IgD-negative memory B cell (primary cell): ENCODE measurements around the gene CRYBA1. TPM values are rescaled to one million over a fixed set of nuclear protein-coding genes. Genes with fewer than 3 reads are reported as not detected.
"Not testable (repeated sequence)": the region's sequence is repeated elsewhere in the genome, so short reads cannot be mapped to it uniquely, and the experiment has no call there.

Experiments
- H3K27ac Mint-ChIP-seq, 3 donors: one replicate each; pipeline ENCODE4 v1.8.0; 2020 to 2022; ENCODE audit warnings: mild to moderate bottlenecking in 3 of 3, mixed read lengths in 3 of 3, moderate library complexity in 1 of 3
- H3K27me3 Mint-ChIP-seq: one replicate; pipeline ENCODE4 v1.8.0; 2021; ENCODE audit warnings: mixed read lengths
- H3K36me3 Mint-ChIP-seq: one replicate; pipeline ENCODE4 v1.8.0; 2020; ENCODE audit warnings: mild to moderate bottlenecking, mixed read lengths
- H3K4me1 Mint-ChIP-seq, 3 donors: one replicate each; pipeline ENCODE4 v1.8.0; 2020 to 2022; ENCODE audit warnings: mixed read lengths in 3 of 3, mild to moderate bottlenecking in 1 of 3
- H3K4me3 Mint-ChIP-seq, 4 donors: one replicate each; pipeline ENCODE4 v1.8.0; 2020 to 2022; ENCODE audit warnings: mild to moderate bottlenecking in 4 of 4, mixed read lengths in 4 of 4, moderate library complexity in 3 of 4
- H3K9me3 Mint-ChIP-seq, 3 donors: one replicate each; pipeline ENCODE4 v1.8.0; 2020 to 2021; ENCODE audit warnings: mixed read lengths in 3 of 3, mild to moderate bottlenecking in 1 of 3
- polyA plus RNA-seq: library from polyadenylated mRNA; unstranded; fragments of 300-500 nt; fragmentation: Illumina TruSeq; gene quantifications from one replicate; pipeline ENCODE4 v1.2.3, GENCODE V29; 2021

CRYBA1 gene
- polyA plus RNA-seq, 1 donor from 2014 or later = not detected

DNA sequence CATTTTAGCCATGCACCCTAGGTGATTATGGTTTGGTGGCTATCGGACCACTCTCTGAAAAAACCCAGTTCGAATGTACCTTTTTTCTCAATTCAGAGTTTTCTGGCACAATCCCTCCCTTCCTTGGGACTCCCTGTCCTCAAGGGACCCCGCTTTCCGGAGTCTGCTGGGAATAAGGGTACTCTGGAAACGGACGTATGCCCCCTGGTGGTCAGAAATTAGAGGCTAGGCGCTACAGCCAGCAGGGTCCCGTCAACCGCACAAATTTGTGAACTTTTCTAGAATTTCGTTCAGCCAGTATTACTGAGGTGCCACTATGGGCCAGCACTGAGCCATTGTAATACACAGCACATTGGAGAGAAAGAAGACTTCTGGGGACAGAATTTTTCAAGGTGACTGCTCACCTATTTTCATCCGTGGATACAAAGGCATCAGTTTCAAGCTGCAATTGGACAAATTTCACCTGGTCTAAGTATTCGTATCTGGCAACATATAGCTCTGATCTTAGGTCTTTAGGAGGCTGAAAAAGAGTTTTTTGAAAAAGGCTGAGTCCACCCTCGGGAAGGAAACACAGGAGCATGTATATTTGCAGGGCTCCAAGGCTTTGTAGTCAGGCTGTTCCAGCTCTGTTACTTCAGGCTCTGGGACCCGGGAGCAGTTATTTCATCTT lies 27.1 kb upstream of the CRYBA1 start:
- peaks cover 3% of the 10 kb centered on the region for H3K27me3 Mint-ChIP-seq

GRCh38 chr17:29221338-29221737 lies 25.3 kb upstream of the CRYBA1 start:
- H3K36me3 Mint-ChIP-seq, H3K4me1 Mint-ChIP-seq: not testable (repeated sequence)

More for the DNA sequence above, 27.1 kb upstream of the CRYBA1 start:
- H3K9me3 Mint-ChIP-seq = no peaks in the 10 kb centered on the region
- H3K4me1 Mint-ChIP-seq = peaks cover 7 to 8% (median 8%) of the 10 kb centered on the region in 3 donors
- peak overlapping the region in 1 of 4 donors; percentile 51 for H3K4me3 Mint-ChIP-seq
- H3K36me3 Mint-ChIP-seq = no peaks in the 10 kb centered on the region
- H3K27ac Mint-ChIP-seq = peak overlapping the region in 1 of 3 donors; percentile 76

DNA sequence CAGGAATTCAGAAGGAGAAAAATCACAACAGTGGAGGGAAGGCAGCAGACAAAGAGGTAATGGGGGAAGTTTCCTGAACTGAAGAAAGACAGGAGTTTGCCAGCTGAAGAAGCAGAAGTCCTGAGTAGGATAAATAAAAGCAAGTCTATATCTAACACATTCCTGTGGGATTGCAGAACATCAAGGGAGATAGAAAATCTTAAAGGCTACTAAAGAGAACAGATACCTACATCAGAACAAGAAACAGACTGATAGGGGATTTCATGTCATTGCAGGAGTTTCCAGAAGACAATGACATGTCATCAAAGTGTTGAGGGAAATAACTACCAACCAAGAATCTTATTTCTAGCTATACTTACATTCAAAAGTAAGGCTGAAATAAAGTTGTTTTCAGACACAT lies 21.3 kb upstream of the CRYBA1 start:
- no peak overlapping the region for H3K4me3 Mint-ChIP-seq
- no peaks in the 10 kb centered on the region for H3K9me3 Mint-ChIP-seq
- peak overlapping the region in 1 of 3 donors; percentile 47 for H3K27ac Mint-ChIP-seq
- no peaks in the 10 kb centered on the region for H3K27me3 Mint-ChIP-seq
- peaks cover 0 to 2% (median 0%) of the 10 kb centered on the region in 3 donors for H3K4me1 Mint-ChIP-seq
- peaks cover 2% of the 10 kb centered on the region for H3K36me3 Mint-ChIP-seq

More at GRCh38 chr17:29221338-29221737, 25.3 kb upstream of the CRYBA1 start:
- not testable (repeated sequence) for H3K9me3 Mint-ChIP-seq, H3K4me3 Mint-ChIP-seq, H3K27me3 Mint-ChIP-seq, H3K27ac Mint-ChIP-seq

DNA sequence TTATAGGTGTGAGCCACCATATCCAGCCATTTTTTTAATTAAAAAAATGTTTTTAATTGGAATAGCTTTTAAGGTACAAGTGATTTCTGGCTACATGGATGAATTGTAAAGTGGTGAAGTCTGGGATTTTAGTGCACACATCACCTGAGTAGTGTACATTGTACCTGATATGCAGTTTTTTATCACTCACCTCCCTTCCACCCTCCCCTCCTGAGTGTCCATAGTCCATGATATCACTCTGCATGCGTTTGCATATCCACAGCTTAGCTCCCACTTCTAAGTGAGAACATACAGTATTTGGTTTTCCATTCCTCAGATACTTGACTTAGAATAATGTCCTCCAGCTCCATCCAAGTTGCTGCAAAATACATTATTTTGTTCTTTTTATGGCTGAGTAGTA lies 13.4 kb upstream of the CRYBA1 start:
- H3K27me3 Mint-ChIP-seq = peaks cover 4% of the 10 kb centered on the region
- H3K4me3 Mint-ChIP-seq = no peak overlapping the region
- peaks cover 0 to 2% (median 0%) of the 10 kb centered on the region in 3 donors for H3K4me1 Mint-ChIP-seq
- peaks cover 1% of the 10 kb centered on the region for H3K36me3 Mint-ChIP-seq
- no peaks in the 10 kb centered on the region for H3K9me3 Mint-ChIP-seq
- H3K27ac Mint-ChIP-seq = no peak overlapping the region

GRCh38 chr17:29234972-29235371 lies 11.7 kb upstream of the CRYBA1 start:
- not testable (repeated sequence) for H3K4me1 Mint-ChIP-seq, H3K36me3 Mint-ChIP-seq, H3K27ac Mint-ChIP-seq, H3K4me3 Mint-ChIP-seq, H3K27me3 Mint-ChIP-seq, H3K9me3 Mint-ChIP-seq

DNA sequence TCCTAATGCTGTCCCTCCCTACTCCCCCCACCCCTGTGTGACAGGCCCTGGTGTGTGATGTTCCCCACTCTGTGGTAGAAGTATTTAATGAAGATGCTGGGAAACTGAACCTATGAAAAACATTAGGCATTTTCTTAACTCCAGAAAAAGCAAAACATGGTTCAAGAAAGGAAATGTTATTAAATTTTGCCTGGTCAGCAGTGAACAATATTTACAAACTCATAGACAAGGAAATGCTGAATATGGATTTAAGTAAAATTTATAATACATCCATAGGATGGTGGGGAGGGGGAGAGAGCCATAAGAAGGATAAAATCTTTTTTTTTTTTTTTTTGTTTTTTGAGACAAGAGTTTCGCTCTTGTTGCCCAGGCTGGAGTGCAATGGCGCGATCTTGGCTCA lies 10.8 kb upstream of the CRYBA1 start:
- H3K27me3 Mint-ChIP-seq = peaks cover 2% of the 10 kb centered on the region
- no peak overlapping the region for H3K4me3 Mint-ChIP-seq
- peaks cover 0 to 2% (median 0%) of the 10 kb centered on the region in 3 donors for H3K4me1 Mint-ChIP-seq
- no peak overlapping the region for H3K27ac Mint-ChIP-seq
- peaks cover 1% of the 10 kb centered on the region for H3K36me3 Mint-ChIP-seq
- H3K9me3 Mint-ChIP-seq = no peaks in the 10 kb centered on the region

GRCh38 chr17:29237476-29238132 lies 9.1 kb upstream of the CRYBA1 start:
- Mint-ChIP-seq H3K27me3 (no peaks in the 10 kb centered on the region), H3K36me3 (peaks cover 1% of the 10 kb centered on the region), H3K9me3 (no peaks in the 10 kb centered on the region), H3K27ac (peak overlapping the region in 1 of 3 donors; percentile 65), H3K4me3 (no peak overlapping the region), H3K4me1 (peaks cover 0 to 2% (median 0%) of the 10 kb centered on the region in 3 donors)

DNA sequence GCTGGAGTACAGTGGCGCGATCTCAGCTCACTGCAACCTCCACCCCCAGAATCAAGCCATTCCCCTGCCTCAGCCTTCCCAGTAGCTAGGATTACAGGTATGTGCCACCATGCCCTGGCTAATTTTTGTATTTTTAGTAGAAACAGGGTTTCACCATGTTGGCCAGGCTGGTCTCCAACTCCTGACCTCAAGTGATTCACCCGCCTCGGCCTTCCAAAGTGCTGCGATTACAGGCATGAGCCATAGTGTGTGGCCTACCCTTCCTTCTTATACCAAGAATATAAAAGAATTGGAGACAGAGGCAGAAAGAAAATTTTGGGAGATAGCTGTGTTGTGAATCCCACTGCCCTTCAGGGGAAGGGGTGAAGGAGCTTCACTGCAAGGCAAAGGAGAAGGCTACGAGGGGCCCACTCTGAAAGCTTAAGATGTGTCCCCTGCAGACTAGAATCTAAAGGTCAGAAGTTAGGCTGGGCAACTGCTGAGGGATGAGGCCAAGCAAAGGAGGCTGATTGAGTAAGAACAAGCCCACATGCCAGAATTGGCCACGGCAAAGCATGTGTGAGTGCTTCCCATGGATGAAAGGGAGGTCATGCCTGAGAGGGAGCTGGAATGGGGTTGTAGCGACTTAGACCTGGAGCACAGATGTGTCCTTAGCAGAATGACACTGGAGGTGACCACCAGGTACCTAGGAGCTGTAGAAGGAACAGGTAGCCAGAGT lies 8.4 kb upstream of the CRYBA1 start:
- Mint-ChIP-seq H3K4me3 (no peak overlapping the region), H3K9me3 (no peaks in the 10 kb centered on the region), H3K36me3 (peaks cover 1% of the 10 kb centered on the region)

DNA sequence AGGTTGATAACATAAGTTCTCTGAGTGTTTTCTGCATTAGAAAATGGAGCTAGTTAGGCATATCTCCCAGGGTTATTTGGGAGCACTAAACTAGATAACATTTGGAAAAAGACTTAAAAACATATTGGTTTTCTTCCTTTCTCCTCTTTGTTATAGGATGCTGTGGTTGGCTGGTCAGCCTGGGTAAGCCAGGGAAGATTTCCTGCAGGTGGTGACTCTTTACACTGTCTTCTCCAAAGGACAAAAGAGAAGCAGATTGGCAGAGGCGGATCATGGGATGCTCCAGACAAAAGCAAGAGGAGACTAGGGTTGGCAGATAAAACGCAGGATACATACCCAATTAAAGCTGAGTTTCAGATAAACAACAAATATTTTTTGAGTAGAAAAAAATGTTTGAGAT lies 6.2 kb upstream of the CRYBA1 start:
- no peak overlapping the region for H3K27ac Mint-ChIP-seq
- no peaks in the 10 kb centered on the region for H3K9me3 Mint-ChIP-seq
- no peaks in the 10 kb centered on the region for H3K27me3 Mint-ChIP-seq
- H3K4me1 Mint-ChIP-seq = peaks cover 0 to 2% (median 0%) of the 10 kb centered on the region in 3 donors
- peak overlapping the region in 1 of 4 donors; percentile 21 for H3K4me3 Mint-ChIP-seq
- no peaks in the 10 kb centered on the region for H3K36me3 Mint-ChIP-seq

More for the DNA sequence above, 8.4 kb upstream of the CRYBA1 start:
- Mint-ChIP-seq H3K4me1 (peaks cover 0 to 2% (median 0%) of the 10 kb centered on the region in 3 donors), H3K27ac (peak overlapping the region in 1 of 3 donors; percentile 65), H3K27me3 (no peaks in the 10 kb centered on the region)

GRCh38 chr17:29240968-29241963 lies 5.4 kb upstream of the CRYBA1 start:
- no peaks in the 10 kb centered on the region for H3K27me3 Mint-ChIP-seq
- H3K9me3 Mint-ChIP-seq = no peaks in the 10 kb centered on the region
- no peak overlapping the region for H3K4me3 Mint-ChIP-seq
- H3K36me3 Mint-ChIP-seq = no peaks in the 10 kb centered on the region
- no peak overlapping the region for H3K27ac Mint-ChIP-seq
- H3K4me1 Mint-ChIP-seq = peaks cover 0 to 2% (median 0%) of the 10 kb centered on the region in 3 donors

DNA sequence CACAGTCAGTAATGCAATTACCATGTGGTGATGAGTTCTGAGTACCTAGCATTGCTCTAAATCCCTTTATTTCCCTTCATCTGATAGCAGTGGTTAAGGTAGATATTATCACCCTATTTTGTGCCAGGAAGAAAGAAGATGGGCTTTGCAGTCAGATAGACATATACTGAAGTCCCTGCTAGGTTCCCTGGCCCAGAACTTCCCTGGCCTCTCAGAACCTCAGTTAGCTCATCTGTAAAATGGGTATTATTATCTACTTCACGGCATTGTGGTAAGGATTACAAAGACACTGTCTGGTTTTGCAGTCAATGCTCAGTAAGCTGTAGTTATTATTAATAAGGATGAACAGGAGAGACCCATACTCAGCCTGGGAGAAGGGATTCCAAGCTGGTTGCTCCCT lies 4.6 kb upstream of the CRYBA1 start:
- Mint-ChIP-seq H3K27me3 (no peaks in the 10 kb centered on the region), H3K27ac (no peak overlapping the region), H3K36me3 (no peaks in the 10 kb centered on the region), H3K4me3 (no peak overlapping the region), H3K4me1 (peaks cover 0 to 2% (median under 1%) of the 10 kb centered on the region in 3 donors), H3K9me3 (no peaks in the 10 kb centered on the region)

DNA sequence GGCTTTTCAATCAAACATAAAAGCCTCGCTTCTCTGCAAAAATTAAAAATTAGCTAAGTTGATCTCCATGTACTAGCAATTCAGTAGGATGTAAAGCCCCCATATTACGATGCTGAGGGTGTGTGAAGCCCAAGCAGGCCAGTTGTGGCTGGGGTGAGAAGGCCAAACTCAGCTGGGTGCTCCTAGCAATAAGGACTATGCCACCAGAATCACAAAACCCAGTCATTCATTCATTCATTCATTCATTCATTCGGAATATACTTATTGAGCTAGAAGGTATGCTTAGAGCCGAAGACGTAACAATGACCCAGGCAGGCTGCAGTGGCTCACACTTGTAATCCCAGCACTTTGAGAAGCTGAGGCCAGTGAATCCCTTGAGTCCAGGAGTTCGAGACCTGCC lies 3.9 kb upstream of the CRYBA1 start:
- peaks cover 0 to 6% (median 3%) of the 10 kb centered on the region in 3 donors for H3K4me1 Mint-ChIP-seq
- no peak overlapping the region for H3K4me3 Mint-ChIP-seq
- H3K36me3 Mint-ChIP-seq = no peaks in the 10 kb centered on the region
- H3K27ac Mint-ChIP-seq = no peak overlapping the region
- no peaks in the 10 kb centered on the region for H3K9me3 Mint-ChIP-seq
- no peaks in the 10 kb centered on the region for H3K27me3 Mint-ChIP-seq

GRCh38 chr17:29243792-29244191 lies 2.9 kb upstream of the CRYBA1 start:
- no peaks in the 10 kb centered on the region for H3K9me3 Mint-ChIP-seq
- no peaks in the 10 kb centered on the region for H3K36me3 Mint-ChIP-seq
- H3K4me1 Mint-ChIP-seq = peaks cover 0 to 6% (median 3%) of the 10 kb centered on the region in 3 donors
- H3K4me3 Mint-ChIP-seq = no peak overlapping the region
- H3K27me3 Mint-ChIP-seq = no peaks in the 10 kb centered on the region
- no peak overlapping the region for H3K27ac Mint-ChIP-seq

GRCh38 chr17:29245401-29245800 lies 1.3 kb upstream of the CRYBA1 start:
- Mint-ChIP-seq H3K4me3 (no peak overlapping the region), H3K9me3 (no peaks in the 10 kb centered on the region), H3K36me3 (no peaks in the 10 kb centered on the region), H3K4me1 (peaks cover 3 to 6% (median 6%) of the 10 kb centered on the region in 3 donors), H3K27ac (no peak overlapping the region), H3K27me3 (no peaks in the 10 kb centered on the region)
